Midbrain (tissue), 1 donor: ENCODE data around the gene HLA-DQB1.
A peak's percentile ranks its signal among the peaks of the same experiment; 100 is the strongest.
"Not testable (repeated sequence)": the region's sequence is repeated elsewhere in the genome, so short reads cannot be mapped to it uniquely, and the experiment has no call there.

Experiments
- DNase-seq: peaks from one replicate; lab custom pipeline; 2025; lab: John Stamatoyannopoulos, UW

Gene HLA-DQB1

GRCh38 chr6:32662099-32662498 is 4.4 kb downstream of the HLA-DQB1 start:
- no peak for DNase-seq

- DNase-seq = no peak
Measured at GRCh38 chr6:32659856-32660595, 6.4 kb downstream of the HLA-DQB1 start.

- no peak for DNase-seq
Measured at GRCh38 chr6:32658268-32658897, 8.1 kb downstream of the HLA-DQB1 start.

GRCh38 chr6:32657819-32658218 is 8.6 kb downstream of the HLA-DQB1 start:
- not testable (repeated sequence) for DNase-seq

GRCh38 chr6:32657329-32657728 is 9.1 kb downstream of the HLA-DQB1 start:
- DNase-seq = not testable (repeated sequence)

- DNase-seq = no peak
Measured at GRCh38 chr6:32655203-32655710, 11.2 kb downstream of the HLA-DQB1 start.

- no peak for DNase-seq
Measured at GRCh38 chr6:32645047-32645703, 21.3 kb downstream of the HLA-DQB1 start.

GRCh38 chr6:32643904-32644303 is 22.6 kb downstream of the HLA-DQB1 start:
- no peak for DNase-seq

- DNase-seq = no peak
Measured at GRCh38 chr6:32642720-32643106, 23.7 kb downstream of the HLA-DQB1 start.

- not testable (repeated sequence) for DNase-seq
Measured at GRCh38 chr6:32641785-32642719, 24.4 kb downstream of the HLA-DQB1 start.

- no peak for DNase-seq
Measured at GRCh38 chr6:32641122-32641521, 25.3 kb downstream of the HLA-DQB1 start.

GRCh38 chr6:32639440-32640394 is 26.7 kb downstream of the HLA-DQB1 start:
- no peak for DNase-seq

GRCh38 chr6:32638532-32639219 is 27.8 kb downstream of the HLA-DQB1 start:
- DNase-seq = no peak

- no peak for DNase-seq
Measured at GRCh38 chr6:32637883-32638282, 28.6 kb downstream of the HLA-DQB1 start.

- peak; percentile 34 for DNase-seq
Measured at GRCh38 chr6:32637219-32637880, 29.1 kb downstream of the HLA-DQB1 start, which contains the start of gene HLA-DQA1. TSS of gene HLA-DQA1 (plus strand) at chr6:32637406. CDS start at chr6:32637459, 53 bp downstream.

- DNase-seq = no peak
Measured at GRCh38 chr6:32635526-32636123, 30.8 kb downstream of the HLA-DQB1 start.

GRCh38 chr6:32629793-32630192 is 36.7 kb downstream of the HLA-DQB1 start:
- not testable (repeated sequence) for DNase-seq

- DNase-seq = no peak
Measured at GRCh38 chr6:32627831-32628230, 38.6 kb downstream of the HLA-DQB1 start.

- no peak for DNase-seq
Measured at GRCh38 chr6:32627249-32627648, 39.2 kb downstream of the HLA-DQB1 start.
